Measurements from ENCODE around the gene GOLGA6L24. TPM values are rescaled to one million over a fixed set of nuclear protein-coding genes. Genes with fewer than 3 reads are reported as not detected.
"Not testable (repeated sequence)": the region's sequence is repeated elsewhere in the genome, so short reads cannot be mapped to it uniquely, and the experiment has no call there.

Gene GOLGA6L24
- total and polyA plus RNA-seq, 5 donors from 2014 or later: not detected

DNA sequence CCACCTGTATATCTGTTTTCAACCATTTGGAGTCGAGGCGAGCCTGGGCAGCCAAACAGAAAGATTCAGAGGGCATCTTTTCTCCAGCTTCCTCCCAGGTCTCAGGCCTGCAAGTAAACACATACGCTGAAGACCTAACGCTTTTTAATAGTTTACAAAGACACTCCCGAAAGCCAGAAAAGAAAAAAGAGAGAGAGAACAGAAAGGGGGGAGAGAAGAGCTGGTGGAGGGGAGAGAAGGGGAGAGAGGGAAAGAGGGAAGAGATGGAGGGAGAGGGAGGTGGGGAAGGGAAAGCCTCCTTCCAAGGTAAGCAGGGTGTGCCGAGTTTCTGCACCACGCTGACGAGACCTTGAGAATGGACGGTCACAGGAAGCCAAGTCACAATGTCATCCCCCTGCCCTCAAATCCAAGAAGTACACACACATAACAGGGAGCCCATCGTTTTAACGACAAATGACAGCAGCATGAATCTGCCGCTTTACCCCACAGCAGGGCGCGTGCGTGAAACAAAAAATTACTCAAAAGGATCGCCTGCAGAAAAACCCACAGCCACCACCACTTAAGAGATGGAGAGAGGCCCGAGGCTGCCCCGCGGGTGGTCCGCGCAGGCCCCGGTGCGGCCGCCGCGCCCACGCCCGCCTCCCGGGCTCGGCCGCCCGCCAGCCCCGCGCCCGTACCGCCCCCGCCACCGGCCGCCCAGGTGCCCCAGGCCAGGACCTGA lies 36.4 kb downstream of the GOLGA6L24 start:
- H3K9me3 Mint-ChIP-seq; H3K9me3 ChIP-seq (ENCODE audit: control insufficient read depth in 2 of 2, low read length in 2 of 2); H3K27me3 ChIP-seq (ENCODE audit: control insufficient read depth, insufficient read depth, low read length); H3K4me1 ChIP-seq (ENCODE audit: control insufficient read depth, insufficient read depth, low read length, poor library complexity, severe bottlenecking); H3K27me3 Mint-ChIP-seq; H3K27ac ChIP-seq (ENCODE audit: insufficient read depth, low read length, poor library complexity, severe bottlenecking); H3K36me3 ChIP-seq (ENCODE audit: control insufficient read depth, insufficient read depth, low read length); ATAC-seq (ENCODE audit: low read depth in 2 of 2); H3K36me3 Mint-ChIP-seq: not testable (repeated sequence)
- peak overlapping the region; percentile 97 to 99 (median 98) for H3K4me3 Mint-ChIP-seq
- peak overlapping the region; percentile 19 for H3K4me3 ChIP-seq (ENCODE audit: low read depth, low read length)
- H3K27ac Mint-ChIP-seq: peak overlapping the region; percentile 80 to 96 (median 95)
- peaks cover 3 to 16% (median 8%) of the 10 kb centered on the region in 4 donors for H3K4me1 Mint-ChIP-seq
- peak in 2 of 3 donors; percentile 7 to 17 for DNase-seq

DNA sequence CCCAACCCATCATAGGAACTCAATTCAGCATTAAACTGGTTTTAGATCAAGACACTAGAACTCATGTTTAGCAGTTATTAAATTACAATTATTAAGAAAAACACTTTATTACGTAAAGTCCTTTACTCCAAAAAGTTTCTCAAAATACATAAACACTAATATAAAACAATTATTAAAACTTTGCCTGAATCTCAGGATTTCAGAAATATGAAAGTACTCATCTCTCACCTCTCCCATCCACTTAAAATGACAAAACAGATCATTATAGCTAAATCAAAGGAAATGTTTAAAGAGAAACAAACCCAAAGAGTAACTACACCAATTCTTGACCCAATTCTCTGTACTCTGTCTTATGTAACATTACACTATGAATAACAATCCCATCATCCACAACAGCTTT lies 38.2 kb downstream of the GOLGA6L24 start:
- H3K9me3 ChIP-seq (ENCODE audit: control insufficient read depth in 2 of 2, low read length in 2 of 2); H3K27me3 ChIP-seq (ENCODE audit: control insufficient read depth, insufficient read depth, low read length); H3K27me3 Mint-ChIP-seq; H3K4me3 ChIP-seq (ENCODE audit: low read depth, low read length); H3K36me3 ChIP-seq (ENCODE audit: control insufficient read depth, insufficient read depth, low read length); H3K9me3 Mint-ChIP-seq; DNase-seq; H3K27ac ChIP-seq (ENCODE audit: insufficient read depth, low read length, poor library complexity, severe bottlenecking); ATAC-seq (ENCODE audit: low read depth in 2 of 2); H3K4me1 ChIP-seq (ENCODE audit: control insufficient read depth, insufficient read depth, low read length, poor library complexity, severe bottlenecking): not testable (repeated sequence)
- H3K4me1 Mint-ChIP-seq: peaks cover 3 to 16% (median 8%) of the 10 kb centered on the region in 4 donors
- peak overlapping the region in 2 of 4 donors; percentile 54 for H3K4me3 Mint-ChIP-seq
- H3K27ac Mint-ChIP-seq: peak overlapping the region in 1 of 3 donors; percentile 36
- H3K36me3 Mint-ChIP-seq: peaks cover 11% of the 10 kb centered on the region

DNA sequence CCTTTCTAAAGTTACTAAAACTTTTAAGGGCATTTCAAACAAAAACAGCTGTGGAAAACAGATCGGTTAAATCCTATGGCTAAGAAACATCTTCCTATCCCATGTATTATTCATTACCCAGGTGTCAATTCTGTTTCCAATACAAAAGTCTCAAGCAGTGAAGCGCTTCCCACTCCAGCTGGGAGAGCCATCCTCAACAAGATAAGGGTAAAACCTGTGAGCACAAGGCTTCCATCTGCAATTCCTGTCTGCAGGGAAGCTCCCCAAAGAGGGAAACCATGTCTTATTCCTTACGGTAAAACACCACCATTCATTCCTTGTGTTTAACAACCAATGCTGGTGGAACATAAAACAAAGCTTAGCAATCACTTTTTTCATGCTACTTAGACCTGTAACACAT lies 39.1 kb downstream of the GOLGA6L24 start:
- H3K36me3 ChIP-seq (ENCODE audit: control insufficient read depth, insufficient read depth, low read length); H3K9me3 ChIP-seq (ENCODE audit: control insufficient read depth in 2 of 2, low read length in 2 of 2); ATAC-seq (ENCODE audit: low read depth in 2 of 2); H3K27me3 Mint-ChIP-seq; H3K4me3 Mint-ChIP-seq; H3K27ac Mint-ChIP-seq; H3K27me3 ChIP-seq (ENCODE audit: control insufficient read depth, insufficient read depth, low read length); DNase-seq; H3K9me3 Mint-ChIP-seq; H3K27ac ChIP-seq (ENCODE audit: insufficient read depth, low read length, poor library complexity, severe bottlenecking); H3K4me1 ChIP-seq (ENCODE audit: control insufficient read depth, insufficient read depth, low read length, poor library complexity, severe bottlenecking); H3K4me3 ChIP-seq (ENCODE audit: low read depth, low read length): not testable (repeated sequence)
- Mint-ChIP-seq H3K4me1 (peaks cover 5 to 19% (median 11%) of the 10 kb centered on the region in 4 donors), H3K36me3 (peaks cover 17% of the 10 kb centered on the region)

DNA sequence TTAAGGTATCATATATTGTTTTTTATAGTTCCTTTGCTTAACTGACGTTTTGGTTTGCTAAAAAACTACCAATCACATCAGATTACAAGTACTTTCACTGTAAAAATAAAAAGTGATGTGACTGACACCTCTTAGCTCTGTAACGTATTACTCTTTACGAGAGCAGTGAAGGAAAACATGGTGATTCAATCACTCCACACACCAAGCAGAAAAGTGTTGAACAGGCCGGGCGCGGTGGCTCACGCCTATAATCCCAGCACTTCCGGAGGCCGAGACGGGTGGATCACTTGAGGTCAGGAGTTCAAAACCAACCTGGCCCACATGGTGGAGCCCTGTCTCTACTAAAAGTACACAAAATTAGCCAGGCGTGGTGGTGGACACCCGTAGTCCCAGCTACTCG lies 39.8 kb downstream of the GOLGA6L24 start:
- H3K4me1 ChIP-seq (ENCODE audit: control insufficient read depth, insufficient read depth, low read length, poor library complexity, severe bottlenecking); H3K27me3 ChIP-seq (ENCODE audit: control insufficient read depth, insufficient read depth, low read length); H3K36me3 ChIP-seq (ENCODE audit: control insufficient read depth, insufficient read depth, low read length); H3K4me3 ChIP-seq (ENCODE audit: low read depth, low read length); H3K9me3 ChIP-seq (ENCODE audit: control insufficient read depth in 2 of 2, low read length in 2 of 2); H3K27ac ChIP-seq (ENCODE audit: insufficient read depth, low read length, poor library complexity, severe bottlenecking); H3K27me3 Mint-ChIP-seq; DNase-seq; H3K27ac Mint-ChIP-seq; ATAC-seq (ENCODE audit: low read depth in 2 of 2); H3K4me3 Mint-ChIP-seq; H3K9me3 Mint-ChIP-seq: not testable (repeated sequence)
- Mint-ChIP-seq H3K4me1 (peaks cover 5 to 19% (median 11%) of the 10 kb centered on the region in 4 donors), H3K36me3 (peaks cover 20% of the 10 kb centered on the region)

DNA sequence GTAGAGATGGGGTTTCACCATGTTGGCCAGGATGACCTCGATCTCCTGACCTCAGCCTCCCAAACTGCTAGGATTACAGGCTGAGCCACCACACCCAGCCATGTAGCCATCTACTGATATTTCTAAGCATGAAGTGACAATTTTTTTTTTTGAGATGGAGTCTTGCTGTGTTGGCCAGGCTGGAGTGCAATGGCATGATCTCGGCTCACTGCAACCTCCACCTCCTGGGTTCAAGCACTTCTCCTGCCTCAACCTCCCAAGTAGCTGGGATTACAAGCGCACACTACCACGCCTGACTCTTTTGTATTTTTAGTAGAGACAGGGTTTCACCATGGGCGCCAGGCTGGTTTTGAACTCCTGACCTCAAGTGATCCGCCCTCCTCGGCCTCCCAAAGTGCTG lies 40.9 kb downstream of the GOLGA6L24 start:
- not testable (repeated sequence) for H3K4me3 Mint-ChIP-seq

DNA sequence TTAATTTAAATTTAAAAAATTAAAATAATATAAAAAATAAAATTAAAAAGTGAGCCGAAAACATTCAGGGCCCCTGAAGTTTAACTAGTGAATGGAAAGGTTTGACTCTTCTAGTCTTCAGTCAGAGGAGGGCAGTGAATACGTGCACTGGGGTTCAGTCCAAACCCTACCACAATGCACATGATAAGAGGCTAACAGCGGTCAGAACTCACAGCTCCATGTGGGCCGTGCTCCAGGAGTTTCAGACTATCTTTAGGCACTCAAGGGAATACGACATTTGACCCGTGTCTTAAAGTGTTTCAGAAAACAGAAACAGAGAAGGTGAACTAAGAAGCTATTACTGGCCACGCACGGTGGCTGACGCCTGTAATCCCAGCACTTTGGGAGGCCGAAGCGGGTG lies 47.4 kb downstream of the GOLGA6L24 start:
- not testable (repeated sequence) for H3K9me3 ChIP-seq (ENCODE audit: control insufficient read depth in 2 of 2, low read length in 2 of 2); DNase-seq; ATAC-seq (ENCODE audit: low read depth in 2 of 2); H3K4me1 ChIP-seq (ENCODE audit: control insufficient read depth, insufficient read depth, low read length, poor library complexity, severe bottlenecking); H3K27ac ChIP-seq (ENCODE audit: insufficient read depth, low read length, poor library complexity, severe bottlenecking); H3K27me3 Mint-ChIP-seq; H3K4me3 ChIP-seq (ENCODE audit: low read depth, low read length); H3K4me3 Mint-ChIP-seq; H3K4me1 Mint-ChIP-seq; H3K27me3 ChIP-seq (ENCODE audit: control insufficient read depth, insufficient read depth, low read length); H3K27ac Mint-ChIP-seq
- Mint-ChIP-seq H3K9me3 (peaks cover 0 to 13% (median 3%) of the 10 kb centered on the region in 7 donors), H3K36me3 (peaks cover 25% of the 10 kb centered on the region)
- peaks cover 16% of the 10 kb centered on the region for H3K36me3 ChIP-seq (ENCODE audit: control insufficient read depth, insufficient read depth, low read length)

More for the DNA sequence above, 40.9 kb downstream of the GOLGA6L24 start:
- H3K4me1 Mint-ChIP-seq: peaks cover 5 to 19% (median 11%) of the 10 kb centered on the region in 4 donors
- not testable (repeated sequence) for H3K36me3 ChIP-seq (ENCODE audit: control insufficient read depth, insufficient read depth, low read length); H3K9me3 ChIP-seq (ENCODE audit: control insufficient read depth in 2 of 2, low read length in 2 of 2); DNase-seq; H3K4me3 ChIP-seq (ENCODE audit: low read depth, low read length); ATAC-seq (ENCODE audit: low read depth in 2 of 2); H3K9me3 Mint-ChIP-seq; H3K27ac Mint-ChIP-seq; H3K27me3 ChIP-seq (ENCODE audit: control insufficient read depth, insufficient read depth, low read length); H3K27ac ChIP-seq (ENCODE audit: insufficient read depth, low read length, poor library complexity, severe bottlenecking); H3K4me1 ChIP-seq (ENCODE audit: control insufficient read depth, insufficient read depth, low read length, poor library complexity, severe bottlenecking); H3K27me3 Mint-ChIP-seq
- peaks cover 20% of the 10 kb centered on the region for H3K36me3 Mint-ChIP-seq

DNA sequence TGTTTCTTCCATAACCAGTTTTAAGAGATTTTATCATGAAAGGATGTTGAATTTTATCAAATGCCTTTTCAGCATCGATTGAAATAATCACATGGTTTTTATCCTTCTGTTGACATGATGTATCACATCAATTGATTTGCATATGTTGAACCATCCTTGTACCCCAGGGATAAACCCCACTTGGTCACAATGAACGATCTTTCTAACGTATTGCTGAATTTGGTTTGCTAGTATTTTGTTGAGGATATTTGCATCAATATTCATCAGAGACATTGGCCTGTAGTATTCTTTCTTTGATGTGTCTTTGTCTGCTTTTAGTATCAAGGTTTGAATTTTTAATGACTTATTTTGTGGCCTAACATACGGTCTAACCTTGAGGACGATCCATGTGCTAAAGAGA lies 49.2 kb downstream of the GOLGA6L24 start:
- Mint-ChIP-seq H3K9me3 (peaks cover 0 to 13% (median 3%) of the 10 kb centered on the region in 7 donors), H3K36me3 (peaks cover 12% of the 10 kb centered on the region)
- not testable (repeated sequence) for H3K27me3 Mint-ChIP-seq; H3K4me1 ChIP-seq (ENCODE audit: control insufficient read depth, insufficient read depth, low read length, poor library complexity, severe bottlenecking); H3K4me1 Mint-ChIP-seq; H3K27ac Mint-ChIP-seq; H3K27me3 ChIP-seq (ENCODE audit: control insufficient read depth, insufficient read depth, low read length); H3K9me3 ChIP-seq (ENCODE audit: control insufficient read depth in 2 of 2, low read length in 2 of 2); ATAC-seq (ENCODE audit: low read depth in 2 of 2); H3K4me3 Mint-ChIP-seq; DNase-seq; H3K27ac ChIP-seq (ENCODE audit: insufficient read depth, low read length, poor library complexity, severe bottlenecking); H3K4me3 ChIP-seq (ENCODE audit: low read depth, low read length)
- H3K36me3 ChIP-seq (ENCODE audit: control insufficient read depth, insufficient read depth, low read length): peaks cover 10% of the 10 kb centered on the region
